Right cardiac atrium (tissue), 5 donors: ENCODE data around the gene CHRNB2. TPM values are rescaled to one million over a fixed set of nuclear protein-coding genes. Genes with fewer than 3 reads are reported as not detected.

Source experiments
- ATAC-seq, 2 donors: fragments of 200-7000 bp; cut with Tn5 transposase; one replicate each; pipeline versions ENCODE4 v1.8.0 to v1.9.1; 2020; ENCODE audit warnings: moderate library complexity in 2 of 2, mild to moderate bottlenecking in 1 of 2
- DNase-seq, 3 donors: peaks; one replicate each; pipeline ENCODE4 v3.0.0-alpha.2; 2020
- H3K27ac ChIP-seq: one replicate; pipeline ENCODE4 v1.5.1; 2013; ENCODE audit warnings: mild to moderate bottlenecking, low read length, control low read depth, moderate library complexity
- H3K27me3 ChIP-seq: one replicate; pipeline ENCODE4 v1.6.1; 2013; ENCODE audit not compliant: control insufficient read depth, insufficient read depth
- H3K4me1 ChIP-seq: one replicate; pipeline ENCODE4 v1.6.1; 2013; ENCODE audit warnings: low read length; ENCODE audit not compliant: control insufficient read depth, insufficient read depth
- H3K4me3 ChIP-seq: one replicate; pipeline ENCODE4 v1.5.1; 2013; ENCODE audit warnings: low read length, control low read depth
- H3K9me3 ChIP-seq: one replicate; pipeline ENCODE4 v1.6.1; 2013; ENCODE audit warnings: low read length; ENCODE audit not compliant: control insufficient read depth
- WGBS: extraction: QIAGEN DNeasy Blood & Tissue Kit; methylation state at CpG from one replicate; pipeline ENCODE4 v1.1.7; 2013; 5-methylcytosine and 5-hydroxymethylcytosine counted together
- intact Hi-C, 4 donors: fragments of 100-400 bp; cut with DNase I; formaldehyde crosslinking; loops; one replicate each; pipeline versions ENCODE4 v1.11.0 to v1.14.0; 2022 to 2023
- polyA plus RNA-seq: library from polyadenylated mRNA; stranded (reverse); fragments of 200-250 nt; gene quantifications from one replicate; pipeline ENCODE4 v1.2.3, GENCODE V29; 2013
- total RNA-seq, 4 donors: library from RNA; stranded (reverse); fragmentation: NEBNext Ultra II Directional; extraction: Animal tissue kit (Norgen Biotek cat#: 25700); gene quantifications; one replicate each; pipeline ENCODE4 v1.2.1, GENCODE V29; 2021
- donor health status: healthy with polysubstance abuse.
- donor health status: DM: no; HTN: yes; CAD: no.
- donor health status: DM: no; HTN: no; CAD: no.
- donor health status: DM: no; HTN: yes; CAD: no; lungs with severe emphysema.
- donor health status: DM: yes; HTN: yes; CAD: no.

Gene CHRNB2
- total and polyA plus RNA-seq, 5 donors, result 0.07 TPM; not detected in 4

- no peak for DNase-seq
- Histone ChIP-seq H3K4me3 (no peak overlapping the region), H3K27me3 (no peaks in the 10 kb centered on the region), H3K27ac (no peak overlapping the region), H3K4me1 (peaks cover 14% of the 10 kb centered on the region), H3K9me3 (no peaks in the 10 kb centered on the region)
- ATAC-seq, result no peak
- intact Hi-C loops, result loop anchor here in 1 of 4 donors (10.0 kb wide), 1 partner anchor 521 kb away; the partner anchor contains the start of gene EFNA3
- WGBS, result 59% methylated on average over 12 of the region's 12 CpGs
Observed at GRCh38 chr1:154553056-154554030, 14.2 kb upstream of the CHRNB2 start.

GRCh38 chr1:154556422-154556821 is 11.2 kb upstream of the CHRNB2 start:
- no peak for ATAC-seq
- DNase-seq, result no peak
- 11% methylated on average over 4 of the region's 4 CpGs for whole genome bisulfite sequencing

GRCh38 chr1:154557248-154557938 is 10.2 kb upstream of the CHRNB2 start:
- DNase-seq (no peak), ATAC-seq (no peak)
- intact Hi-C loops, result loop anchor here in 2 of 4 donors (5.0 to 10.0 kb wide), 2 partner anchors 320 to 517 kb away; partner anchors contain the start of gene EFNA3 (in 1 of the 2)
- no peaks in the 10 kb centered on the region for H3K27me3 ChIP-seq
- WGBS, result 12% methylated on average over 7 of the region's 7 CpGs
- H3K4me3 ChIP-seq, result peak overlapping the region; percentile 97
- H3K27ac ChIP-seq, result peak overlapping the region; percentile 66
- no peaks in the 10 kb centered on the region for H3K9me3 ChIP-seq
- H3K4me1 ChIP-seq, result peaks cover 9% of the 10 kb centered on the region

More at GRCh38 chr1:154556422-154556821, 11.2 kb upstream of the CHRNB2 start:
- Histone ChIP-seq H3K4me1 (peaks cover 9% of the 10 kb centered on the region), H3K27me3 (no peaks in the 10 kb centered on the region), H3K27ac (peak overlapping the region; percentile 50), H3K4me3 (peak overlapping the region; percentile 97), H3K9me3 (no peaks in the 10 kb centered on the region)
- intact Hi-C loops, result loop anchor here in 2 of 4 donors (5.0 to 10.0 kb wide), 2 partner anchors 321 to 518 kb away; partner anchors contain the start of gene EFNA3 (in 1 of the 2)

- Histone ChIP-seq H3K4me1 (peaks cover 9% of the 10 kb centered on the region), H3K27ac (peak within 1 kb of the TSS; percentile 94), H3K4me3 (peak within 1 kb of the TSS; percentile 97), H3K27me3 (no peaks in the 10 kb centered on the region), H3K9me3 (no peaks in the 10 kb centered on the region)
- intact Hi-C loops, result loop anchor here in 2 of 4 donors (5.0 to 10.0 kb wide), 2 partner anchors 319 to 517 kb away; partner anchors contain the start of gene EFNA3 (in 1 of the 2)
- under 1% methylated on average over 58 of the region's 69 CpGs for WGBS
- ATAC-seq (peak in 1 of 2 donors; percentile 3), DNase-seq (peak; percentile 64 to 88 (median 84))
Observed at GRCh38 chr1:154557939-154558719, 9.4 kb upstream of the CHRNB2 start, which contains the start of gene UBE2Q1. Gene UBE2Q1 (minus strand): TSS chr1:154558662. CDS start chr1:154558553, 109 bp downstream.

- ATAC-seq (peak; percentile 97 to 98), DNase-seq (peak; percentile 99 to 100 (median 100))
- intact Hi-C loops, result loop anchor here in 2 of 4 donors (5.0 to 10.0 kb wide), 2 partner anchors 318 to 516 kb away; partner anchors contain the start of gene EFNA3 (in 1 of the 2)
- no peaks in the 10 kb centered on the region for H3K9me3 ChIP-seq
- no peaks in the 10 kb centered on the region for H3K27me3 ChIP-seq
- under 1% methylated on average over 56 of the region's 57 CpGs for WGBS
- H3K27ac ChIP-seq, result peak overlapping the region; percentile 94
- H3K4me3 ChIP-seq, result peak overlapping the region; percentile 97
- H3K4me1 ChIP-seq, result peaks cover 9% of the 10 kb centered on the region
Observed at GRCh38 chr1:154558720-154559465, 8.7 kb upstream of the CHRNB2 start.

- ATAC-seq (peak; percentile 77 to 79), DNase-seq (peak; percentile 87 to 93 (median 88))
- intact Hi-C loops, result loop anchor here (5.0 to 10.0 kb wide), 4 partner anchors 195 to 515 kb away; partner anchors contain the start of genes KCNN3 (in 2 of the 4) and EFNA3 (in 1 of the 4)
- H3K27me3 ChIP-seq, result no peaks in the 10 kb centered on the region
- peaks cover 9% of the 10 kb centered on the region for H3K4me1 ChIP-seq
- WGBS, result 12% methylated on average over 13 of the region's 13 CpGs
- peak overlapping the region; percentile 94 for H3K27ac ChIP-seq
- H3K4me3 ChIP-seq, result peak overlapping the region; percentile 31
- H3K9me3 ChIP-seq, result no peaks in the 10 kb centered on the region
Observed at GRCh38 chr1:154559466-154560044, 8.0 kb upstream of the CHRNB2 start.

- H3K4me3 ChIP-seq, result no peak overlapping the region
- 85% methylated on average over 6 of the region's 6 CpGs for WGBS
- ATAC-seq (no peak), DNase-seq (no peak)
- no peaks in the 10 kb centered on the region for H3K27me3 ChIP-seq
- H3K27ac ChIP-seq, result no peak overlapping the region
- no peaks in the 10 kb centered on the region for H3K9me3 ChIP-seq
- no peaks in the 10 kb centered on the region for H3K4me1 ChIP-seq
- intact Hi-C loops, result loop anchor here in 3 of 4 donors (10.0 kb wide), 2 partner anchors 189 to 309 kb away; partner anchors contain the start of gene KCNN3 (in 2 of the 3)
Observed at GRCh38 chr1:154565876-154566275, 1.7 kb upstream of the CHRNB2 start.

- H3K27me3 ChIP-seq, result no peaks in the 10 kb centered on the region
- H3K9me3 ChIP-seq, result no peaks in the 10 kb centered on the region
- no peak overlapping the region for H3K27ac ChIP-seq
- WGBS, result 36% methylated on average over 17 of the region's 17 CpGs
- intact Hi-C loops, result loop anchor here in 3 of 4 donors (10.0 kb wide), 2 partner anchors 187 to 307 kb away; partner anchors contain the start of gene KCNN3 (in 2 of the 3)
- no peaks in the 10 kb centered on the region for H3K4me1 ChIP-seq
- no peak overlapping the region for H3K4me3 ChIP-seq
- ATAC-seq (no peak), DNase-seq (no peak)
Observed at GRCh38 chr1:154568157-154568815, 708 bp downstream of the CHRNB2 start.
